HepG2 (cell line): Measurements from ENCODE around the gene SRP9. TPM values are rescaled to one million over a fixed set of nuclear protein-coding genes. Genes with fewer than 3 reads are reported as not detected.
A peak's percentile ranks its signal among the peaks of the same experiment; 100 is the strongest.

Source experiments
- CCDC6 ChIP-seq: sonication (generic); formaldehyde crosslinking; IDR thresholded peaks from 2 replicates; pipeline ENCODE4 v1.8.1; 2022; ENCODE audit warnings: mild to moderate bottlenecking, missing genetic modification reagents, moderate library complexity
- RAD51 ChIP-seq: fragments of 450-650 bp; IDR thresholded peaks from 2 replicates; pipeline ENCODE4 v1.6.1; 2016; ENCODE audit warnings: borderline replicate concordance
- REL ChIP-seq: sonication (generic); formaldehyde crosslinking; conservative IDR thresholded peaks from 2 replicates; pipeline ENCODE4 v1.8.0; 2022; ENCODE audit warnings: mild to moderate bottlenecking, missing genetic modification reagents, moderate library complexity
- RFX3 ChIP-seq: IDR thresholded peaks from 2 replicates; pipeline ENCODE4 v1.6.1; 2016; ENCODE audit warnings: missing biosample characterization, missing genetic modification reagents
- SMARCC2 ChIP-seq: fragments of 450-650 bp; IDR thresholded peaks from 2 replicates; pipeline ENCODE4 v1.6.1; 2017; ENCODE audit warnings: antibody characterized with exemption, mild to moderate bottlenecking
- SYNCRIP ChIP-seq: fragments of 200-400 bp; formaldehyde crosslinking; IDR thresholded peaks from 2 replicates; pipeline ENCODE4 v1.6.1; 2018; ENCODE audit warnings: mild to moderate bottlenecking, low read depth, low read length; ENCODE audit not compliant: insufficient read depth
- ZKSCAN1 ChIP-seq: fragments of 150-350 bp; IDR thresholded peaks from 2 replicates; pipeline ENCODE4 v1.6.1; 2014; ENCODE audit warnings: low read length
- ZNF138 ChIP-seq: sonication (generic); formaldehyde crosslinking; IDR thresholded peaks from 2 replicates; pipeline ENCODE4 v1.5.0; 2020; ENCODE audit warnings: mild to moderate bottlenecking, low read depth, missing genetic modification reagents
- ZNF34 ChIP-seq: sonication (generic); formaldehyde crosslinking; IDR thresholded peaks from 2 replicates; pipeline ENCODE4 v1.4.0; 2020; ENCODE audit warnings: mild to moderate bottlenecking, missing genetic modification reagents, borderline replicate concordance
- ZNF574 ChIP-seq: sonication (generic); formaldehyde crosslinking; IDR thresholded peaks from 2 replicates; pipeline ENCODE4 v1.4.0; 2020; ENCODE audit warnings: missing genetic modification reagents
- ZNF747 ChIP-seq: sonication (generic); formaldehyde crosslinking; IDR thresholded peaks from 2 replicates; pipeline ENCODE4 v1.8.1; 2023; ENCODE audit warnings: missing genetic modification reagents, mild to moderate bottlenecking, borderline replicate concordance
- ZNF782 ChIP-seq: sonication (generic); formaldehyde crosslinking; IDR thresholded peaks from 2 replicates; pipeline ENCODE4 v1.4.0; 2020; ENCODE audit warnings: missing genetic modification reagents, mild to moderate bottlenecking, borderline replicate concordance
- polyA plus RNA-seq, 8 experiments: library from polyadenylated mRNA; depleted of rRNA in 3 of 8; stranded (reverse) in 7 of 8; unstranded in 1 of 8; fragments of >200 nt; fragmentation: Illumina TruSeq in 4 of 8; extraction: Trizol in 4 of 8; gene quantifications; 2 replicates each; pipeline versions ENCODE4 v1.2.1 to v1.2.3, GENCODE V29; 2011 to 2016; ENCODE audit warnings: low read depth in 4 of 8, missing spikeins in 1 of 8, mixed read lengths in 1 of 8; ENCODE audit not compliant: insufficient read depth in 1 of 8
- total RNA-seq, 5 experiments: library from RNA; depleted of rRNA; stranded (reverse); fragments of >200 nt; fragmentation: Illumina TruSeq; extraction: Trizol; gene quantifications; 2 replicates each; pipeline ENCODE4 v1.2.3, GENCODE V29; 2016; ENCODE audit warnings: low read depth in 1 of 5
- TF ChIP-seq, protein P1 (sequence below), 2 experiments: sonication (generic) in 1 of 2; formaldehyde crosslinking in 1 of 2; IDR thresholded peaks; 2 replicates each; pipeline versions ENCODE4 v1.4.0 to v1.6.1; 2016 to 2020; ENCODE audit warnings: borderline replicate concordance in 1 of 2, low read depth in 1 of 2, mild to moderate bottlenecking in 1 of 2, missing genetic modification reagents in 1 of 2
- TF ChIP-seq, protein P2 (sequence below): sonication (generic); formaldehyde crosslinking; IDR thresholded peaks from 2 replicates; pipeline ENCODE4 v1.4.0; 2020; ENCODE audit warnings: mild to moderate bottlenecking, missing genetic modification reagents
- TF ChIP-seq, protein P3 (sequence below): sonication (generic); formaldehyde crosslinking; IDR thresholded peaks from 2 replicates; pipeline ENCODE4 v1.5.0; 2020; ENCODE audit warnings: mild to moderate bottlenecking, missing genetic modification reagents, borderline replicate concordance

SRP9 gene
- total and polyA plus RNA-seq, 2 of the 13 experiments (the other 11 are each of a cell fraction or from before 2014, with no cell fraction given): 251 to 307 TPM

GRCh38 chr1:225813214-225813964 lies 35.8 kb downstream of the SRP9 start (continued):
- TF ChIP-seq ZNF782 (CRISPR knock-in tag) (peak; percentile 82; the same call in 1 of the 2 replicates), ZNF34 (CRISPR knock-in tag) (peak; percentile 58; the same call in 1 of the 2 replicates), CCDC6 (CRISPR knock-in tag) (peak; percentile 77; the same call in 1 of the 2 replicates), SYNCRIP (no peak), REL (CRISPR knock-in tag) (no peak), RAD51 (no peak), SMARCC2 (no peak), ZNF138 (CRISPR knock-in tag) (no peak), ZNF574 (CRISPR knock-in tag) (peak; percentile 88), RFX3 (no peak), ZKSCAN1 (peak; percentile 55; the same call in 1 of the 2 replicates), ZNF747 (CRISPR knock-in tag) (peak; percentile 96; the same call in 1 of the 2 replicates)
- TF ChIP-seq, protein P1, sequence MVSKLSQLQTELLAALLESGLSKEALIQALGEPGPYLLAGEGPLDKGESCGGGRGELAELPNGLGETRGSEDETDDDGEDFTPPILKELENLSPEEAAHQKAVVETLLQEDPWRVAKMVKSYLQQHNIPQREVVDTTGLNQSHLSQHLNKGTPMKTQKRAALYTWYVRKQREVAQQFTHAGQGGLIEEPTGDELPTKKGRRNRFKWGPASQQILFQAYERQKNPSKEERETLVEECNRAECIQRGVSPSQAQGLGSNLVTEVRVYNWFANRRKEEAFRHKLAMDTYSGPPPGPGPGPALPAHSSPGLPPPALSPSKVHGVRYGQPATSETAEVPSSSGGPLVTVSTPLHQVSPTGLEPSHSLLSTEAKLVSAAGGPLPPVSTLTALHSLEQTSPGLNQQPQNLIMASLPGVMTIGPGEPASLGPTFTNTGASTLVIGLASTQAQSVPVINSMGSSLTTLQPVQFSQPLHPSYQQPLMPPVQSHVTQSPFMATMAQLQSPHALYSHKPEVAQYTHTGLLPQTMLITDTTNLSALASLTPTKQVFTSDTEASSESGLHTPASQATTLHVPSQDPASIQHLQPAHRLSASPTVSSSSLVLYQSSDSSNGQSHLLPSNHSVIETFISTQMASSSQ (IDR thresholded peaks at IDR 0.05; ENCODE audit: low read depth): 0 out of 2 replicates have a peak, but pooled peaks have one; percentile 45
- TF ChIP-seq, protein P1 (CRISPR knock-in tag; IDR thresholded peaks at IDR 0.05; ENCODE audit: borderline replicate concordance): peak; percentile 90
- TF ChIP-seq, protein P2, sequence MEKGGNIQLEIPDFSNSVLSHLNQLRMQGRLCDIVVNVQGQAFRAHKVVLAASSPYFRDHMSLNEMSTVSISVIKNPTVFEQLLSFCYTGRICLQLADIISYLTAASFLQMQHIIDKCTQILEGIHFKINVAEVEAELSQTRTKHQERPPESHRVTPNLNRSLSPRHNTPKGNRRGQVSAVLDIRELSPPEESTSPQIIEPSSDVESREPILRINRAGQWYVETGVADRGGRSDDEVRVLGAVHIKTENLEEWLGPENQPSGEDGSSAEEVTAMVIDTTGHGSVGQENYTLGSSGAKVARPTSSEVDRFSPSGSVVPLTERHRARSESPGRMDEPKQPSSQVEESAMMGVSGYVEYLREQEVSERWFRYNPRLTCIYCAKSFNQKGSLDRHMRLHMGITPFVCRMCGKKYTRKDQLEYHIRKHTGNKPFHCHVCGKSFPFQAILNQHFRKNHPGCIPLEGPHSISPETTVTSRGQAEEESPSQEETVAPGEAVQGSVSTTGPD (CRISPR knock-in tag): peak; percentile 73
- TF ChIP-seq, protein P3, sequence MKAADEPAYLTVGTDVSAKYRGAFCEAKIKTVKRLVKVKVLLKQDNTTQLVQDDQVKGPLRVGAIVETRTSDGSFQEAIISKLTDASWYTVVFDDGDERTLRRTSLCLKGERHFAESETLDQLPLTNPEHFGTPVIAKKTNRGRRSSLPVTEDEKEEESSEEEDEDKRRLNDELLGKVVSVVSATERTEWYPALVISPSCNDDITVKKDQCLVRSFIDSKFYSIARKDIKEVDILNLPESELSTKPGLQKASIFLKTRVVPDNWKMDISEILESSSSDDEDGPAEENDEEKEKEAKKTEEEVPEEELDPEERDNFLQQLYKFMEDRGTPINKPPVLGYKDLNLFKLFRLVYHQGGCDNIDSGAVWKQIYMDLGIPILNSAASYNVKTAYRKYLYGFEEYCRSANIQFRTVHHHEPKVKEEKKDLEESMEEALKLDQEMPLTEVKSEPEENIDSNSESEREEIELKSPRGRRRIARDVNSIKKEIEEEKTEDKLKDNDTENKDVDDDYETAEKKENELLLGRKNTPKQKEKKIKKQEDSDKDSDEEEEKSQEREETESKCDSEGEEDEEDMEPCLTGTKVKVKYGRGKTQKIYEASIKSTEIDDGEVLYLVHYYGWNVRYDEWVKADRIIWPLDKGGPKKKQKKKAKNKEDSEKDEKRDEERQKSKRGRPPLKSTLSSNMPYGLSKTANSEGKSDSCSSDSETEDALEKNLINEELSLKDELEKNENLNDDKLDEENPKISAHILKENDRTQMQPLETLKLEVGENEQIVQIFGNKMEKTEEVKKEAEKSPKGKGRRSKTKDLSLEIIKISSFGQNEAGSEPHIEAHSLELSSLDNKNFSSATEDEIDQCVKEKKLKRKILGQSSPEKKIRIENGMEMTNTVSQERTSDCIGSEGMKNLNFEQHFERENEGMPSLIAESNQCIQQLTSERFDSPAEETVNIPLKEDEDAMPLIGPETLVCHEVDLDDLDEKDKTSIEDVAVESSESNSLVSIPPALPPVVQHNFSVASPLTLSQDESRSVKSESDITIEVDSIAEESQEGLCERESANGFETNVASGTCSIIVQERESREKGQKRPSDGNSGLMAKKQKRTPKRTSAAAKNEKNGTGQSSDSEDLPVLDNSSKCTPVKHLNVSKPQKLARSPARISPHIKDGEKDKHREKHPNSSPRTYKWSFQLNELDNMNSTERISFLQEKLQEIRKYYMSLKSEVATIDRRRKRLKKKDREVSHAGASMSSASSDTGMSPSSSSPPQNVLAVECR (CRISPR knock-in tag): peak; percentile 93; the same call in 1 of the 2 replicates
